Esophagus squamous epithelium (tissue), 4 donors: ENCODE data around the gene CD22.

Experiments
- POLR2A ChIP-seq, 4 donors: fragments of 450-650 bp; IDR thresholded peaks; one replicate each; pipeline ENCODE4 v1.6.1; 2017; ENCODE audit warnings: antibody characterized with exemption in 4 of 4, mild to moderate bottlenecking in 4 of 4, moderate library complexity in 3 of 4
- TF ChIP-seq, protein P1 (sequence below), 6 experiments: fragments of 450-650 bp in 4 of 6; fragments of 200-600 bp in 2 of 6; sonication (generic) in 2 of 6; IDR thresholded peaks; one replicate each; pipeline ENCODE4 v1.5.1; 2016 to 2019; ENCODE audit warnings: antibody characterized with exemption in 6 of 6, mild to moderate bottlenecking in 4 of 6, moderate library complexity in 4 of 6

DNA sequence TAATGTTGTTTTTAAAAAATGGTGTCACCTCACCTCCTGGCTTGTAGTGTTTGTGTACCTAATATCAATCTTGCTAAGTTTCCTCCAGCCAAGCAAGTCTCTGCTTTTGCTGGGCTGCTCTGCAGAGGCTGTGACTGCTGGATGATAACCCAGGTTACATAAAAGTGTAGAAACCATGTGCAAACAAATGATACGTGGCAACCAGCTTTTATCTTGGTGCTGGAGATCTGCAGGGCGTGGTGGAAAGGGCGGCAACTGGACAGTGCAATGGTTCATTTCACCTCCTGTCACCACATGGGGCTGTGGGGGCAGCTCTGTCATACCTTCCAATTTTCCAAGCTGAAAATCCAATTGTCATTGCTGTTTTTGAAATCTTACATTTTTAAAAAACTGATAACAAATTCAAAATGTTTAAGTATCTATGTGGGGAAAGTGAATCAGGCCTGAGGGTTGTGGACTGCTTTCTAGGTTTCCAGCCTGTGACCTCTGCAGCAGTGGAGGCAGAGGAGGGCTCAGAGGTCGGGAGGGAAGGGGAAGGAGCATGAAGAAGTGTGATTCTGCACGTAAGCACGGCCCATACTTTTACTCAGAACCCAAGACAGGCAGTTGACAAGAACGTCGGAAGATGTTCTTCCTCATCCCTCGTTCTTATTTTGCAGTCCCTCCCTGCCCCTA lies 51.6 kb downstream of the CD22 start:
- TF ChIP-seq, protein P1, sequence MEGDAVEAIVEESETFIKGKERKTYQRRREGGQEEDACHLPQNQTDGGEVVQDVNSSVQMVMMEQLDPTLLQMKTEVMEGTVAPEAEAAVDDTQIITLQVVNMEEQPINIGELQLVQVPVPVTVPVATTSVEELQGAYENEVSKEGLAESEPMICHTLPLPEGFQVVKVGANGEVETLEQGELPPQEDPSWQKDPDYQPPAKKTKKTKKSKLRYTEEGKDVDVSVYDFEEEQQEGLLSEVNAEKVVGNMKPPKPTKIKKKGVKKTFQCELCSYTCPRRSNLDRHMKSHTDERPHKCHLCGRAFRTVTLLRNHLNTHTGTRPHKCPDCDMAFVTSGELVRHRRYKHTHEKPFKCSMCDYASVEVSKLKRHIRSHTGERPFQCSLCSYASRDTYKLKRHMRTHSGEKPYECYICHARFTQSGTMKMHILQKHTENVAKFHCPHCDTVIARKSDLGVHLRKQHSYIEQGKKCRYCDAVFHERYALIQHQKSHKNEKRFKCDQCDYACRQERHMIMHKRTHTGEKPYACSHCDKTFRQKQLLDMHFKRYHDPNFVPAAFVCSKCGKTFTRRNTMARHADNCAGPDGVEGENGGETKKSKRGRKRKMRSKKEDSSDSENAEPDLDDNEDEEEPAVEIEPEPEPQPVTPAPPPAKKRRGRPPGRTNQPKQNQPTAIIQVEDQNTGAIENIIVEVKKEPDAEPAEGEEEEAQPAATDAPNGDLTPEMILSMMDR (IDR thresholded peaks at IDR 0.05): no peak
- TF ChIP-seq POLR2A (IDR thresholded peaks at IDR 0.05): no peak
